Activated CD4-positive, alpha-beta T cell treated with anti-CD3 and anti-CD28 coated beads for 24 hours (primary cell): Measurements from ENCODE around the gene KLHL35.
"Not testable (repeated sequence)": the region's sequence is repeated elsewhere in the genome, so short reads cannot be mapped to it uniquely, and the experiment has no call there.

Source experiments
- DNase-seq, 2 donors: peaks; one replicate each; pipeline ENCODE4 v3.0.0-alpha.2; 2020; ENCODE audit warnings: low read depth in 2 of 2

The KLHL35 gene

DNA sequence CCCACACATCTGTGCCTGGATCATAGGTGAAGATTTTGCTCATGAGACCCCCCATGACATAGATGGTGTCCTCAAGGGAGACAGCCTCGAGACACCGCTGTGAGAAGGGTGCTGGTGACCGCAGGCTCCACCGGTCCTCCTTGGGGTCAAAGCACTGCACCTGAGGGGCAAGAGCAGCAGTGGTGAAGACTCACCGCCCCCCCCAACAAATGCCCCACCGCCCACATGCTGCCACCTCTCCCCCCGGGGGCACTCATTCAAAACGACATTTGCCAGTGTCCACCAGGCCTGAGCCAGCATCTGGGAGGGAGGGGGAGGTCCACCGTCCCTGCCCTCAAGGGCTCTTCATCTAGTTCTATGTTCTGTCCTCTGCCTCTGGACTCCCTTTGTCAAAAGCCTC, 9.3 kb downstream of the KLHL35 start:
- DNase-seq, result no peak

GRCh38 chr11:75422248-75423231, 10.5 kb downstream of the KLHL35 start:
- no peak for DNase-seq

DNA sequence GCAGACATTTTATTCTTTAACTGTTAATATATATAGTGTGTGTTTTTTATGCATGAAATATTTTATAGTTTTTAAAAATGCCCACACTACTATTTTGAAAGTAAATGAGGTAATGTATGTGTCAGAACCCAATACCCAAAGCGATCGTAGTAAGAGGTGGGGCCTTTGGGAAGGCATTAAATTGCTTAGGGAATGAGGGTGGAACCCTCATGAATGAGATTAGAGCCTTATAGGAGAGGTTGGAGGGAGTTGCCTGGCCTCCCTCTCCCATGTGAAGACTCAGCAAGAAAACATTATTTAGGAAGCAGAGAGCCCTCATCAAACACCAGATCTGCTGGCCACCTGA, 11.1 kb downstream of the KLHL35 start:
- DNase-seq, result no peak

DNA sequence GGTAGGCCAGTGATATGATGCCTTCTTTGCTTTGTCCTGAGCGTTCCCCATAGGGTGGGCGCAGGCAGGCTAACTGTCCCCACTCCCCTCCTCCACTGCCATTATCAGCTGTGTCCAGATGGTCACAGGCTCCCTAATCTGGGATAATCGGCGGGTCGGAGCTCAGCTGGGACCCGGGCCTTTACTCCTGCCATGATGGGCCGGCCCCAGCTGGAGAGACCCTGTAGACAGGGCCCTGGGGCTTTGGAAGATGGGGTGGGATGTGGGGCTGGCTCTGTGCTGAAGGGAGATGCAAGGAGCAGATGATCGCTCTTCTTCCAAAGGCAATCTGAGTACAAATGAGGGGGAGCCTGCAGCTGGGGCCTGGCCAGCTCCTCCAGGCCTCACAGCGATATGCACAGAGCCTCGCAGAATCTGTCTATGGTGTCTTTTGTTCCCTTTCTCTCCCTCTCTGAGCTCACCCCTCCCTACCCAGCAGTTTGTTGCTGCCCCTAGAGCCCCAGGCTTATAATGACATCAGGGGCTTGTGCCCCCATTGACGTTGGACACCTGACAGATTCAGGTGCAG, 11.9 kb downstream of the KLHL35 start:
- no peak for DNase-seq

GRCh38 chr11:75420224-75421034, 12.6 kb downstream of the KLHL35 start:
- no peak for DNase-seq

DNA sequence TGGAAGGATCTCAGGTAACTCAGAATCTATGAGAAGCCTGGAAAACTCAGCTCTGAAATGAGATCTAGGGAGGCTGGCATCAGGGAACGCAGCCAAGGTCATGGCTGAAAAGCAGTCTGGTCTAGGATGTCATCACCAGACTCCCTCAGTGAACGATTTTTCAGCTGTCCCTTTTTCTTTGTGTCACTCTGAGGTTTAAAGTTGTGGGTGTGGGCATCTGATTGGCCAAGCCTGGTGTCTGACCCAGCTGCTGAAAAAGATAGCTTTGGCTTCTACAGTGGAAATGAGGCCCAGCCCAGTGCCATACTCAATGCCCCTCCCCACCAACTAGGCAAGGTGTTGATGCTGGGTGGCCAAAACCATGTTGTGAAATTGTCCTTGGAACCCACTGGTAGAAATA, 19.1 kb downstream of the KLHL35 start:
- no peak for DNase-seq

- not testable (repeated sequence) for DNase-seq
Observed at GRCh38 chr11:75413146-75413545, 19.9 kb downstream of the KLHL35 start.

DNA sequence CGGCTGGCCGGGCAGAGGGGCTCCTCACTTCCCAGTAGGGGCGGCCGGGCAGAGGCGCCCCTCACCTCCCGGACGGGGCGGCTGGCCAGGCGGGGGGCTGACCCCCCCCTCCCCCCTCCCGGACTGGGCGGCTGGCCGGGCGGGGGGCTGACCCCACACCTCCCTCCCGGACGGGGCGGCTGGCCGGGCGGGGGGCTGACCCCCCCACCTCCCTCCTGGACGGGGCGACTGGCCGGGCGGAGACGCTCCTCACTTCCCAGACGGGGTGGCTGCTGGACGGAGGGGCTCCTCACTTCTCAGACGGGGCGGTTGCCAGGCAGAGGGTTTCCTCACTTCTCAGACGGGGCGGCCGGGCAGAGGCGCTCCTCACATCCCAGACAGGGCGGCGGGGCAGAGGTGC, 23.0 kb downstream of the KLHL35 start:
- not testable (repeated sequence) for DNase-seq

- no peak for DNase-seq
Observed at GRCh38 chr11:75408957-75409219, 24.1 kb downstream of the KLHL35 start.

GRCh38 chr11:75406338-75406777, 26.6 kb downstream of the KLHL35 start:
- no peak for DNase-seq

GRCh38 chr11:75403983-75404658, 28.9 kb downstream of the KLHL35 start:
- DNase-seq, result no peak

DNA sequence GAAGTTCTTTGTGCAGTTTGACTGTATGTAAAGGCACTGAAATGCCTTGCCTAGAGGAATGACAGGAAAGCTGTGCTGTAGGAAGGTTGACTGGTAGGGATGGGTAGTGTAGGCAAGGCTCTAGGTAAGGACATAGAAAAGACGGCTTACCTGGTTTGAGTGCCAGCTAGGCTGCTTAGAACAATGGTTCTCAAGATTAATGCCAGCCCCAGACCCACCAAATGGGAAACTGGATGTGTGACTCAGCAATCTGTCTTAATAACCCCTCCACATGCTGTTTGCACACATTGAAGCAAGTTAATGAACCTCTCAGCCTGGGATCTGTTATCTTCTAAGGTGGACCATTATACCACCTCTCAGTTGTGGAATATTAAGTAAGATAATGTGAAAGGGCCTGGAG, 30.0 kb downstream of the KLHL35 start:
- no peak for DNase-seq

GRCh38 chr11:75402002-75402773, 30.8 kb downstream of the KLHL35 start:
- no peak for DNase-seq

DNA sequence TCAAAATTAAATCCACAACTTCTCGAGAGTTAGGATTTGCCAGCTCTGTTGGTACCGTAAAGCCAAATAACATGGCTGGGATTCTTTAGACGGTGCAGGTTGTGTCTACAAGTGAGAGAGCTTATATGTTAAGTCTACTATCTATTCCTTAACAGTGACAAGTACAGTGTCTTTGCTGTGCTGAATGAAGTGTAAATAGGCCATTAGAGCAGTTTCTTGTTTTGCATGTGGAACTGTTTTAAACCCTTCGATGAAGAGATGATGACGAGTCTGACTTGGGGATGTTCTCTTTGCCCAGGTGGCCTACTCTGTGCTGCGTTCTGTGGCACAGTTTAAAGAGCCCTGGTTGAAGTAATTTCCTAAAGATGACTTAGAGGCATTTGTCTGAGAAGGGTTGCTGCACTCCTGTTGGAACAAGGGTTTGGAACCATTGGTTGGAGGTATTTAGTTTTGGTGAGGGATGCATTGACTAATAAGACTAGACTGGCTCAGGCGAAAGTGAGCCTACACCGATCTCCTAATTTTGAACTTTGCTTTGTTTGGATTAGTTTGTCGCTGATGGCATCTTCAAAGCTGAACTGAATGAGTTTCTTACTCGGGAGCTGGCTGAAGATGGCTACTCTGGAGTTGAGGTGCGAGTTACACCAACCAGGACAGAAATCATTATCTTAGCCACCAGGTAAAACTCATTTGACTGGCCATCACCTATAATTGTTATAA, 32.7 kb downstream of the KLHL35 start:
- DNase-seq, result no peak

DNA sequence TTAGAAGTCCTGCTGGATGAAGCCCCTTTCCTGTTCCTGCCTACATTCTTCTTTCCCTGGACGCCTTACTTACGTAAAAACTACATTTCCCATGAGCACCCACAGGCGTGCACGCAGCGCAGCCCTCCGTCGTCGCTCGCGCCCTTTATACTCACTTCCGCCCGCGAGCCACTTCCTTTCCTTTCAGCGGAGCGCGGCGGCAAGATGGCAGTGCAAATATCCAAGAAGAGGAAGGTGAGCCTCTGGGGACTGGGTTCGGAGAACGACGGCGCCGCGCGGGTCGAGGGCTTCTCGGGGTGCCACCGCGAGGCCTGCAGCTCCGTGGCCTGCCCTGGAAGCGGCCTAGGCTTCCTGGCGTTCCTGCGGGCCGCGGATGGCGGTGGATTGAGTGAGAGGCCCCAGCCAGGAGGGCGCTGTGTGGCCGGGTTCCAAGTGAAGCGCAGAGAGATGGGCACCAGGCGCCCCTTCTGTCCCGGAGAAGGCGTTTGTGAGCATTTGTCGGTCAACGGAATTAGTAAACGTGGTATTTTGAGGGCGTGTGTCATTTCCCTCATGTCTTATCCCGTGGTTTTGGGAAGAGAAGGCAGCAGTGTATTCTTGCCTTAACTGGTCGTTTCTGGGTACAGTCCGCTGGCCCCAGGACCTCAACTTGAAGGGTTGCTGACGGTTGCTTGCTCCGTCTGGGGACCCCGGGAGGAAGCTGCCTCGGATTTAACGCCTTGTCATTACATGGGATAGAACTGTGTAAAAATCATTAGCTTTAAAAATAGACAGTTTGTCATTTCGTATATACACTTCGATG, 33.5 kb downstream of the KLHL35 start, which contains the start of gene RPS3:
Gene RPS3, plus strand, starts transcription at position 175 of the 802 bp plus-strand sequence. Its CDS starts 30 bp downstream, at position 205.
- peak; percentile 76 to 80 for DNase-seq

- DNase-seq, result no peak
Observed at GRCh38 chr11:75398906-75399305, 34.1 kb downstream of the KLHL35 start.

GRCh38 chr11:75394085-75394840, 38.7 kb downstream of the KLHL35 start:
- DNase-seq, result no peak

DNA sequence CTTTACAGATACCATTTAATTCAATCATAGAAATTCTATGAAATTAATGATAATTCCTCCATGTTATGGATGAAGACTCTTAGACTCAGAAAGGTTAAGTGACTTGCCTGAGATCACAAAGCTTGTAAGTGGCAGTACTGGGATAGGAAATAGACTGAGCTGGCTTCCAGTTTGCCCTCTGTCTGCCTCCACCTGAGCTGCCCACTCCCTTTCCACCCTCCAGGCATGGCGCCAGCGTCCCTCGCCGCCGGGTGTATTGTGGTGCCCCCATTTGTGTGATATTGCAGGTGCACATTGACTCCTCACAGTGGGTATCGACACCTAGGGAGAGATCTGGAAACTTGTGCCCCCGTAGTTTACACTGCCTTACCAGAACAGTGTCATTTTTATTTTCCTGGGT, 43.1 kb downstream of the KLHL35 start:
- no peak for DNase-seq

- no peak for DNase-seq
Observed at GRCh38 chr11:75389276-75389605, 43.8 kb downstream of the KLHL35 start.
